SK-N-SH (cell line): ENCODE data around the gene ZHX3. TPM values are rescaled to one million over a fixed set of nuclear protein-coding genes. Genes with fewer than 3 reads are reported as not detected.

ENCODE experiments used
- CTCF ChIA-PET: fragments of 300-600, 350-600 bp; formaldehyde crosslinking; extraction: SDS; loops from one replicate; lab custom pipeline; 2021; lab: Yijun Ruan, JAX
- POLR2A ChIA-PET: fragments of 350-600 bp; sonication (Branson Sonifier 250); formaldehyde crosslinking; extraction: SDS; loops from one replicate; lab custom pipeline; 2020; ENCODE audit warnings: antibody characterized with exemption, inconsistent platforms; lab: Yijun Ruan, JAX
- DNase-seq: peaks from one replicate; pipeline ENCODE4 v3.0.0; 2012
- H2AFZ ChIP-seq: fragments of 200-600 bp; sonication (generic); 2 replicates; pipeline ENCODE4 v1.8.1; 2016; ENCODE audit warnings: antibody characterized with exemption, mild to moderate bottlenecking, low read depth
- H3F3A ChIP-seq: fragments of 200-600 bp; sonication (generic); replicated peaks from 2 replicates; pipeline ENCODE3; 2016; ENCODE audit warnings: antibody characterized with exemption, mild to moderate bottlenecking; ENCODE audit not compliant: insufficient read depth
- H3K27ac ChIP-seq, 2 experiments: fragments of 200-500 bp in 1 of 2; fragments of 200-600 bp in 1 of 2; sonication (Bioruptor generic) in 1 of 2; sonication (generic), shearing (Covaris generic) in 1 of 2; 2 replicates each; pipeline versions ENCODE4 v1.5.1 to v1.6.1; 2014 to 2016; ENCODE audit warnings: low read depth in 2 of 2, inconsistent platforms in 1 of 2, low read length in 1 of 2, mild to moderate bottlenecking in 1 of 2, mixed read lengths in 1 of 2
- H3K27me3 ChIP-seq: fragments of 200-600 bp; sonication (generic), shearing (Covaris generic); 2 replicates; pipeline ENCODE4 v1.6.1; 2016; ENCODE audit warnings: mixed run types; ENCODE audit not compliant: insufficient read depth
- H3K36me3 ChIP-seq, 2 experiments: fragments of 200-500 bp in 1 of 2; fragments of 200-600 bp in 1 of 2; sonication (Bioruptor generic) in 1 of 2; sonication (generic) in 1 of 2; replicated peaks in 1 of 2; 2 replicates each; pipeline versions ENCODE3 to v1.5.1; 2014 to 2016; ENCODE audit warnings: low read length in 1 of 2, mild to moderate bottlenecking in 1 of 2; ENCODE audit not compliant: insufficient read depth in 2 of 2, control insufficient read depth in 1 of 2
- H3K4me1 ChIP-seq, 2 experiments: fragments of 200-500 bp in 1 of 2; fragments of 200-600 bp in 1 of 2; sonication (Bioruptor generic) in 1 of 2; sonication (generic), shearing (Covaris generic) in 1 of 2; 2 replicates each; pipeline versions ENCODE4 v1.5.1 to v1.6.1; 2014 to 2016; ENCODE audit warnings: low read depth in 1 of 2, low read length in 1 of 2, mixed run types in 1 of 2; ENCODE audit not compliant: insufficient read depth in 2 of 2, control insufficient read depth in 1 of 2
- H3K4me2 ChIP-seq: fragments of 200-600 bp; sonication (generic), shearing (Covaris generic); 2 replicates; pipeline ENCODE4 v1.6.1; 2017; ENCODE audit warnings: mixed run types
- H3K4me3 ChIP-seq, 2 experiments: fragments of 200-500 bp in 1 of 2; fragments of 200-600 bp in 1 of 2; sonication (Bioruptor generic) in 1 of 2; sonication (generic), shearing (Covaris generic) in 1 of 2; 2 replicates each; pipeline versions ENCODE4 v1.5.1 to v1.8.1; 2014 to 2016; ENCODE audit warnings: low read depth in 2 of 2, inconsistent platforms in 1 of 2, low read length in 1 of 2, mild to moderate bottlenecking in 1 of 2, mixed read lengths in 1 of 2, moderate library complexity in 1 of 2
- H3K79me2 ChIP-seq: fragments of 200-600 bp; sonication (generic); 2 replicates; pipeline ENCODE4 v1.8.1; 2017; ENCODE audit warnings: mild to moderate bottlenecking; ENCODE audit not compliant: insufficient read depth
- H3K9ac ChIP-seq: fragments of 200-600 bp; sonication (generic); 2 replicates; pipeline ENCODE4 v1.6.1; 2017; ENCODE audit warnings: mixed run types
- H3K9me2 ChIP-seq: fragments of 200-600 bp; sonication (generic); 2 replicates; pipeline ENCODE4 v1.6.1; 2017; ENCODE audit warnings: mixed run types
- H3K9me3 ChIP-seq: fragments of 200-600 bp; sonication (generic); 2 replicates; pipeline ENCODE4 v1.6.1; 2017; ENCODE audit warnings: mixed run types, mild to moderate bottlenecking, moderate library complexity
- H4K20me1 ChIP-seq: fragments of 200-600 bp; sonication (generic); 2 replicates; pipeline ENCODE4 v1.6.1; 2017; ENCODE audit warnings: mild to moderate bottlenecking, mixed run types; ENCODE audit not compliant: insufficient read depth
- CHD2 ChIP-seq: fragments of 150-350 bp; IDR thresholded peaks from 2 replicates; pipeline ENCODE4 v1.6.1; 2018; ENCODE audit warnings: low read length; ENCODE audit not compliant: partially characterized antibody
- ELF1 ChIP-seq: IDR thresholded peaks from 2 replicates; pipeline ENCODE4 v1.4.0; 2012
- FOXJ3 ChIP-seq: sonication (generic); formaldehyde crosslinking; IDR thresholded peaks from 2 replicates; pipeline ENCODE4 v1.5.1; 2020; ENCODE audit warnings: mild to moderate bottlenecking, missing genetic modification reagents
- FOXM1 ChIP-seq: IDR thresholded peaks from 2 replicates; pipeline ENCODE4 v1.4.0; 2012; ENCODE audit warnings: low read depth, mild to moderate bottlenecking
- GABPA ChIP-seq: IDR thresholded peaks from 2 replicates; pipeline ENCODE4 v1.4.0; 2012; ENCODE audit warnings: low read depth, mild to moderate bottlenecking
- JUND ChIP-seq: IDR thresholded peaks from 2 replicates; pipeline ENCODE4 v1.4.0; 2012
- MXI1 ChIP-seq: IDR thresholded peaks from 2 replicates; pipeline ENCODE4 v1.6.1; 2012; ENCODE audit warnings: mild to moderate bottlenecking, low read depth, low read length, improper control_type of control experiment
- POLR2AphosphoS5 ChIP-seq: IDR thresholded peaks from 2 replicates; pipeline ENCODE4 v1.6.1; 2012; ENCODE audit warnings: low read depth, low read length
- RAD21 ChIP-seq: IDR thresholded peaks from 2 replicates; pipeline ENCODE4 v1.6.1; 2012; ENCODE audit warnings: mild to moderate bottlenecking, low read length
- RFX5 ChIP-seq: IDR thresholded peaks from 2 replicates; pipeline ENCODE4 v1.6.1; 2012; ENCODE audit warnings: mild to moderate bottlenecking, improper control_type of control experiment, low read length
- SIN3A ChIP-seq: IDR thresholded peaks from 2 replicates; pipeline ENCODE4 v1.6.1; 2012; ENCODE audit warnings: low read depth, mild to moderate bottlenecking, low read length, moderate library complexity, borderline replicate concordance
- SMC3 ChIP-seq: IDR thresholded peaks from 2 replicates; pipeline ENCODE4 v1.6.1; 2012; ENCODE audit warnings: low read depth, low read length, improper control_type of control experiment
- TCF12 ChIP-seq: IDR thresholded peaks from 2 replicates; pipeline ENCODE4 v1.4.0; 2012
- TEAD4 ChIP-seq: IDR thresholded peaks from 2 replicates; pipeline ENCODE4 v1.4.0; 2012; ENCODE audit warnings: mild to moderate bottlenecking, borderline replicate concordance; ENCODE audit not compliant: insufficient read depth
- USF2 ChIP-seq: fragments of 150-350 bp; IDR thresholded peaks from 2 replicates; pipeline ENCODE4 v1.6.1; 2017; ENCODE audit warnings: antibody characterized with exemption, low read length, low read depth, borderline replicate concordance
- YY1 ChIP-seq: IDR thresholded peaks from 2 replicates; pipeline ENCODE4 v1.4.0; 2012; ENCODE audit warnings: low read depth, mild to moderate bottlenecking
- WGBS: methylation state at CpG from one replicate; pipeline ENCODE4 v1.1.6; 2017; ENCODE audit warnings: low lambda C conversion rate; 5-methylcytosine and 5-hydroxymethylcytosine counted together
- polyA plus RNA-seq, 3 experiments: library from polyadenylated mRNA; depleted of rRNA; stranded (reverse); fragments of >200 nt; gene quantifications; 2 replicates each; pipeline ENCODE4 v1.2.3, GENCODE V29; 2012
- TF ChIP-seq, protein P1 (sequence below): IDR thresholded peaks from 2 replicates; pipeline ENCODE4 v1.4.0; 2012; ENCODE audit warnings: low read depth, borderline replicate concordance
- TF ChIP-seq, protein P2 (sequence below): IDR thresholded peaks from 2 replicates; pipeline ENCODE4 v1.6.1; 2012; ENCODE audit warnings: mild to moderate bottlenecking, low read depth, low read length, moderate library complexity

ZHX3 gene
- polyA plus RNA-seq, 1 of the 3 experiments (the other 2 are of a cell fraction) = 6.0 TPM

GRCh38 chr20:41163821-41164220 lies 153.7 kb downstream of the ZHX3 start:
- DNase-seq = no peak
- H3K36me3 ChIP-seq = peaks cover 34 to 81% of the 10 kb centered on the region in 2 experiments
- no peak overlapping the region for H3K4me3 ChIP-seq
- no peaks in the 10 kb centered on the region for H3K9me3 ChIP-seq
- H3K4me1 ChIP-seq = no peaks in the 10 kb centered on the region
- H3K9me2 ChIP-seq = no peaks in the 10 kb centered on the region
- no peak overlapping the region for H3K9ac ChIP-seq
- H3K27ac ChIP-seq = no peak overlapping the region; a peak in 1 of 4 replicates
- H3K79me2 ChIP-seq = peaks cover 20% of the 10 kb centered on the region; the same call in 1 of the 2 replicates
- ChIA-PET CTCF (interaction anchor here (1.0 to 9.8 kb wide), 2 partner anchors 8 to 9 kb away, joined by 5 to 67 read pairs; no protein-coding TSS in a partner anchor), POLR2A (no interaction called here)
- peaks cover 20% of the 10 kb centered on the region for H4K20me1 ChIP-seq
- WGBS = 100% methylated on average over 3 of the region's 11 CpGs
- H3F3A ChIP-seq = no peaks in the 10 kb centered on the region
- H3K27me3 ChIP-seq = no peaks in the 10 kb centered on the region
- no peak overlapping the region for H2AFZ ChIP-seq
- no peak overlapping the region for H3K4me2 ChIP-seq
- TF ChIP-seq RAD21 (no peak), ELF1 (no peak), USF2 (no peak), YY1 (no peak), POLR2AphosphoS5 (no peak), TEAD4 (no peak), FOXM1 (no peak)

DNA sequence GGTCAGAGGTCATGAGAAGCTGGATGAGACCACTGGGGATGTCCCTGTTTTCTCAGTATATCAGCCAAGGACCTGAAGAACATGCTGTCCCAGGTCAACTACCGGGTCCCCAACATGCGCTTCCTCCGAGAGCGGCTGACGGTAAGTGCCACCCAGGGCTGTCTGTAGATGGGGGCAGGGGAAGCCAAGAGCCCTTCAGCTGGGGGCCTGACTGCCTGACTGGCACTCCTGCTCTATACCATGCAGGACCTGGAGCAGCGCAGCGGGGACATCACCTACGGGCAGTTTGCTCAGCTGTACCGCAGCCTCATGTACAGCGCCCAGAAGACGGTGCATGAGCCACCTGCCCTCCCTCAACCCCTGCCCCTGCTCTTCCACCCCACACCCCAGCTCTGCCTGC lies 155.1 kb downstream of the ZHX3 start:
- POLR2A ChIA-PET = no interaction called here
- H3K9me2 ChIP-seq = no peaks in the 10 kb centered on the region
- no peaks in the 10 kb centered on the region for H3K27me3 ChIP-seq
- CTCF ChIA-PET = interaction anchor here (1.3 to 9.8 kb wide), 3 partner anchors 9 to 178 kb away, joined by 3 to 67 read pairs (median 3); partner anchors contain the start of gene LPIN3
- DNase-seq = no peak
- peaks cover 34% of the 10 kb centered on the region for H4K20me1 ChIP-seq
- no peak overlapping the region for H3K4me2 ChIP-seq
- no peaks in the 10 kb centered on the region for H3K4me1 ChIP-seq
- no peaks in the 10 kb centered on the region for H3F3A ChIP-seq
- WGBS = 97% methylated on average over 11 of the region's 11 CpGs
- H3K36me3 ChIP-seq = peaks cover 27 to 68% of the 10 kb centered on the region in 2 experiments
- no peak overlapping the region for H3K27ac ChIP-seq
- no peak overlapping the region for H3K9ac ChIP-seq
- peaks cover 34% of the 10 kb centered on the region for H3K79me2 ChIP-seq
- TF ChIP-seq POLR2AphosphoS5 = no peak
- no peak for TF ChIP-seq FOXM1
- TF ChIP-seq SIN3A = no peak
- no peak for TF ChIP-seq JUND
- TF ChIP-seq, protein P1, sequence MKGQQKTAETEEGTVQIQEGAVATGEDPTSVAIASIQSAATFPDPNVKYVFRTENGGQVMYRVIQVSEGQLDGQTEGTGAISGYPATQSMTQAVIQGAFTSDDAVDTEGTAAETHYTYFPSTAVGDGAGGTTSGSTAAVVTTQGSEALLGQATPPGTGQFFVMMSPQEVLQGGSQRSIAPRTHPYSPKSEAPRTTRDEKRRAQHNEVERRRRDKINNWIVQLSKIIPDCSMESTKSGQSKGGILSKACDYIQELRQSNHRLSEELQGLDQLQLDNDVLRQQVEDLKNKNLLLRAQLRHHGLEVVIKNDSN = no peak
- no peak for TF ChIP-seq SMC3
- TF ChIP-seq FOXJ3 (CRISPR knock-in tag) = no peak
- TF ChIP-seq, protein P2, sequence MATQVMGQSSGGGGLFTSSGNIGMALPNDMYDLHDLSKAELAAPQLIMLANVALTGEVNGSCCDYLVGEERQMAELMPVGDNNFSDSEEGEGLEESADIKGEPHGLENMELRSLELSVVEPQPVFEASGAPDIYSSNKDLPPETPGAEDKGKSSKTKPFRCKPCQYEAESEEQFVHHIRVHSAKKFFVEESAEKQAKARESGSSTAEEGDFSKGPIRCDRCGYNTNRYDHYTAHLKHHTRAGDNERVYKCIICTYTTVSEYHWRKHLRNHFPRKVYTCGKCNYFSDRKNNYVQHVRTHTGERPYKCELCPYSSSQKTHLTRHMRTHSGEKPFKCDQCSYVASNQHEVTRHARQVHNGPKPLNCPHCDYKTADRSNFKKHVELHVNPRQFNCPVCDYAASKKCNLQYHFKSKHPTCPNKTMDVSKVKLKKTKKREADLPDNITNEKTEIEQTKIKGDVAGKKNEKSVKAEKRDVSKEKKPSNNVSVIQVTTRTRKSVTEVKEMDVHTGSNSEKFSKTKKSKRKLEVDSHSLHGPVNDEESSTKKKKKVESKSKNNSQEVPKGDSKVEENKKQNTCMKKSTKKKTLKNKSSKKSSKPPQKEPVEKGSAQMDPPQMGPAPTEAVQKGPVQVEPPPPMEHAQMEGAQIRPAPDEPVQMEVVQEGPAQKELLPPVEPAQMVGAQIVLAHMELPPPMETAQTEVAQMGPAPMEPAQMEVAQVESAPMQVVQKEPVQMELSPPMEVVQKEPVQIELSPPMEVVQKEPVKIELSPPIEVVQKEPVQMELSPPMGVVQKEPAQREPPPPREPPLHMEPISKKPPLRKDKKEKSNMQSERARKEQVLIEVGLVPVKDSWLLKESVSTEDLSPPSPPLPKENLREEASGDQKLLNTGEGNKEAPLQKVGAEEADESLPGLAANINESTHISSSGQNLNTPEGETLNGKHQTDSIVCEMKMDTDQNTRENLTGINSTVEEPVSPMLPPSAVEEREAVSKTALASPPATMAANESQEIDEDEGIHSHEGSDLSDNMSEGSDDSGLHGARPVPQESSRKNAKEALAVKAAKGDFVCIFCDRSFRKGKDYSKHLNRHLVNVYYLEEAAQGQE = no peak
- TF ChIP-seq GABPA = no peak
- TF ChIP-seq CHD2 = no peak
- no peak for TF ChIP-seq TCF12
- TF ChIP-seq RFX5 = no peak
- TF ChIP-seq MXI1 = no peak
- H3K4me3 ChIP-seq = no peak overlapping the region
- no peak overlapping the region for H2AFZ ChIP-seq
- no peaks in the 10 kb centered on the region for H3K9me3 ChIP-seq
